CD1c-positive myeloid dendritic cell (primary cell): ENCODE results near the gene PLEKHH1.
"Not testable (repeated sequence)": the region's sequence is repeated elsewhere in the genome, so short reads cannot be mapped to it uniquely, and the experiment has no call there.

Experiments
- DNase-seq: peaks from one replicate; pipeline ENCODE4 v3.0.0-alpha.2; 2016; ENCODE audit errors: extremely low spot score

Gene PLEKHH1

GRCh38 chr14:67580336-67581171, 47.5 kb downstream of the PLEKHH1 start:
- no peak for DNase-seq

GRCh38 chr14:67581643-67582042, 48.6 kb downstream of the PLEKHH1 start:
- no peak for DNase-seq

GRCh38 chr14:67582061-67582460, 49.0 kb downstream of the PLEKHH1 start:
- DNase-seq = no peak

- peak; percentile 61 for DNase-seq
Measured at GRCh38 chr14:67583711-67584644, 50.9 kb downstream of the PLEKHH1 start.

GRCh38 chr14:67584978-67585377, 51.9 kb downstream of the PLEKHH1 start:
- DNase-seq = no peak

GRCh38 chr14:67586369-67586768, 53.3 kb downstream of the PLEKHH1 start:
- peak; percentile 60 for DNase-seq

GRCh38 chr14:67589204-67589770, 56.2 kb downstream of the PLEKHH1 start:
- no peak for DNase-seq

GRCh38 chr14:67593650-67594049, 60.6 kb downstream of the PLEKHH1 start:
- not testable (repeated sequence) for DNase-seq

- DNase-seq = no peak
Measured at GRCh38 chr14:67595392-67595791, 62.3 kb downstream of the PLEKHH1 start.

- peak; percentile 95 for DNase-seq
Measured at GRCh38 chr14:67599698-67600561, 66.8 kb downstream of the PLEKHH1 start, which contains the start of gene PIGH. PIGH (minus strand) TSS chr14:67600268; CDS start chr14:67600203, 65 bp downstream.

GRCh38 chr14:67600562-67600974, 67.5 kb downstream of the PLEKHH1 start:
- DNase-seq = not testable (repeated sequence)

- DNase-seq = peak; percentile 51
Measured at GRCh38 chr14:67602076-67602475, 69.0 kb downstream of the PLEKHH1 start.

- DNase-seq = no peak
Measured at GRCh38 chr14:67602995-67603545, 70.0 kb downstream of the PLEKHH1 start.

- no peak for DNase-seq
Measured at GRCh38 chr14:67607646-67608045, 74.6 kb downstream of the PLEKHH1 start.

- DNase-seq = no peak
Measured at GRCh38 chr14:67609642-67610310, 76.7 kb downstream of the PLEKHH1 start.

GRCh38 chr14:67610491-67610890, 77.4 kb downstream of the PLEKHH1 start:
- DNase-seq = peak; percentile 18

- DNase-seq = peak; percentile 82
Measured at GRCh38 chr14:67618617-67619063, 85.5 kb downstream of the PLEKHH1 start.

- peak; percentile 95 for DNase-seq
Measured at GRCh38 chr14:67619446-67620216, 86.5 kb downstream of the PLEKHH1 start, which contains the start of gene ARG2. ARG2 (plus strand) TSS chr14:67619920; CDS start chr14:67619978, 58 bp downstream.

- no peak for DNase-seq
Measured at GRCh38 chr14:67620217-67620785, 87.2 kb downstream of the PLEKHH1 start.
